Measurements from ENCODE around the gene DSE.

The DSE gene

GRCh38 chr6:116393430-116393829, 22.7 kb downstream of the DSE start:
- no peak overlapping the region for H3K4me3 ChIP-seq (ENCODE audit: low read depth, low read length)
- TF ChIP-seq CTCF (IDR thresholded peaks at IDR 0.05; ENCODE audit: control insufficient read depth, extremely low read depth, insufficient read depth), result 0 out of 2 replicates have a peak, but pooled peaks have one; percentile 11
- no peak for DNase-seq (ENCODE audit: low read depth)

- TF ChIP-seq CTCF (IDR thresholded peaks at IDR 0.05; ENCODE audit: control insufficient read depth, extremely low read depth, insufficient read depth), result no peak
- no peak for DNase-seq (ENCODE audit: low read depth)
- H3K4me3 ChIP-seq (ENCODE audit: low read depth, low read length), result no peak overlapping the region
These were observed 24.9 kb downstream of the DSE start for GRCh38 chr6:116395647-116396046.

- DNase-seq (ENCODE audit: low read depth), result no peak
- no peak for TF ChIP-seq CTCF (IDR thresholded peaks at IDR 0.05; ENCODE audit: control insufficient read depth, extremely low read depth, insufficient read depth)
- H3K4me3 ChIP-seq (ENCODE audit: low read depth, low read length), result no peak overlapping the region
These were observed 25.7 kb downstream of the DSE start for GRCh38 chr6:116396441-116396840.

- no peak overlapping the region for H3K4me3 ChIP-seq (ENCODE audit: low read depth, low read length)
- TF ChIP-seq CTCF (IDR thresholded peaks at IDR 0.05; ENCODE audit: control insufficient read depth, extremely low read depth, insufficient read depth), result no peak
- DNase-seq (ENCODE audit: low read depth), result no peak
These were observed 27.2 kb downstream of the DSE start for GRCh38 chr6:116397914-116398313.

- DNase-seq (ENCODE audit: low read depth), result no peak
- TF ChIP-seq CTCF (IDR thresholded peaks at IDR 0.05; ENCODE audit: control insufficient read depth, extremely low read depth, insufficient read depth), result no peak
- no peak overlapping the region for H3K4me3 ChIP-seq (ENCODE audit: low read depth, low read length)
These were observed 27.7 kb downstream of the DSE start for GRCh38 chr6:116398316-116399010.

GRCh38 chr6:116399287-116399686, 28.5 kb downstream of the DSE start:
- no peak for DNase-seq (ENCODE audit: low read depth)
- H3K4me3 ChIP-seq (ENCODE audit: low read depth, low read length), result no peak overlapping the region
- no peak for TF ChIP-seq CTCF (IDR thresholded peaks at IDR 0.05; ENCODE audit: control insufficient read depth, extremely low read depth, insufficient read depth)

- TF ChIP-seq CTCF (IDR thresholded peaks at IDR 0.05; ENCODE audit: control insufficient read depth, extremely low read depth, insufficient read depth), result no peak
- no peak overlapping the region for H3K4me3 ChIP-seq (ENCODE audit: low read depth, low read length)
- no peak for DNase-seq (ENCODE audit: low read depth)
These were observed 29.6 kb downstream of the DSE start for GRCh38 chr6:116400328-116400727.
